Renal cortex interstitium (tissue), 11 donors: Measurements from ENCODE around the gene ZNF646. TPM values are rescaled to one million over a fixed set of nuclear protein-coding genes. Genes with fewer than 3 reads are reported as not detected.

ENCODE experiments used
- DNase-seq, 11 donors: peaks; one replicate each; pipeline ENCODE4 v3.0.0-alpha.2; 2013; ENCODE audit warnings: low read depth in 9 of 11, low spot score in 4 of 11; ENCODE audit errors: extremely low read depth in 1 of 11
- polyA plus RNA-seq, 3 donors: library from polyadenylated mRNA; unstranded; fragments of 120-200 nt; gene quantifications; one replicate each; pipeline ENCODE4 v1.2.1, GENCODE V29; 2013; ENCODE audit not compliant: insufficient read length in 3 of 3

ZNF646 gene
- polyA plus RNA-seq, 3 donors = 10.5 to 14.7 (median 14.0) TPM

- DNase-seq = no peak
Observed at GRCh38 chr16:31113121-31114120, 39.2 kb downstream of the ZNF646 start.

GRCh38 chr16:31114468-31114867 lies 40.2 kb downstream of the ZNF646 start:
- no peak for DNase-seq

GRCh38 chr16:31117384-31118222 lies 43.4 kb downstream of the ZNF646 start, which contains the start of gene KAT8:
Gene KAT8 (plus strand): TSS chr16:31117664. CDS start chr16:31117682, 18 bp downstream.
- peak; percentile 89 to 98 (median 96) for DNase-seq

- no peak for DNase-seq
Observed at GRCh38 chr16:31118223-31119155, 44.3 kb downstream of the ZNF646 start.

- DNase-seq = no peak
Observed at GRCh38 chr16:31120129-31120528, 45.9 kb downstream of the ZNF646 start.

- no peak for DNase-seq
Observed at GRCh38 chr16:31125844-31126243, 51.6 kb downstream of the ZNF646 start.

- DNase-seq = no peak
Observed at GRCh38 chr16:31127182-31127581, 53.0 kb downstream of the ZNF646 start.

- DNase-seq = no peak
Observed at GRCh38 chr16:31128711-31129567, 54.7 kb downstream of the ZNF646 start.

- no peak for DNase-seq
Observed at GRCh38 chr16:31129568-31130335, 55.5 kb downstream of the ZNF646 start.

- DNase-seq = no peak
Observed at GRCh38 chr16:31130336-31130891, 56.2 kb downstream of the ZNF646 start.

- no peak for DNase-seq
Observed at GRCh38 chr16:31130899-31131298, 56.7 kb downstream of the ZNF646 start.

GRCh38 chr16:31131416-31131815 lies 57.2 kb downstream of the ZNF646 start:
- DNase-seq = no peak

- no peak for DNase-seq
Observed at GRCh38 chr16:31131841-31132271, 57.6 kb downstream of the ZNF646 start.

- DNase-seq = no peak
Observed at GRCh38 chr16:31132303-31132979, 58.2 kb downstream of the ZNF646 start.

GRCh38 chr16:31133046-31133501 lies 58.9 kb downstream of the ZNF646 start:
- DNase-seq = no peak
